NCI-H2029 (cell line): ENCODE measurements around the gene GFRA1.

Experiments
- DNase-seq: peaks from one replicate; lab custom pipeline; 2025; lab: John Stamatoyannopoulos, UW

The GFRA1 gene

GRCh38 chr10:116159197-116159596 lies 113.8 kb downstream of the GFRA1 start:
- no peak for DNase-seq

- no peak for DNase-seq
These were observed 115.0 kb downstream of the GFRA1 start for GRCh38 chr10:116158036-116158435.

- DNase-seq = no peak
These were observed 115.5 kb downstream of the GFRA1 start for GRCh38 chr10:116157485-116157884.

- no peak for DNase-seq
These were observed 116.2 kb downstream of the GFRA1 start for GRCh38 chr10:116156819-116157218.

- no peak for DNase-seq
These were observed 117.8 kb downstream of the GFRA1 start for GRCh38 chr10:116155191-116155590.

GRCh38 chr10:116154651-116155050 lies 118.4 kb downstream of the GFRA1 start:
- DNase-seq = no peak

GRCh38 chr10:116151076-116151475 lies 121.9 kb downstream of the GFRA1 start:
- DNase-seq = no peak

GRCh38 chr10:116150606-116151005 lies 122.4 kb downstream of the GFRA1 start:
- DNase-seq = no peak

GRCh38 chr10:116147147-116147905 lies 125.7 kb downstream of the GFRA1 start:
- no peak for DNase-seq

GRCh38 chr10:116146372-116147140 lies 126.5 kb downstream of the GFRA1 start:
- DNase-seq = no peak

- no peak for DNase-seq
These were observed 129.3 kb downstream of the GFRA1 start for GRCh38 chr10:116143673-116144222.

- DNase-seq = no peak
These were observed 131.2 kb downstream of the GFRA1 start for GRCh38 chr10:116141855-116142254.

GRCh38 chr10:116141246-116141645 lies 131.8 kb downstream of the GFRA1 start:
- DNase-seq = no peak

- no peak for DNase-seq
These were observed 133.1 kb downstream of the GFRA1 start for GRCh38 chr10:116139886-116140285.

- DNase-seq = no peak
These were observed 134.1 kb downstream of the GFRA1 start for GRCh38 chr10:116138897-116139296.

- no peak for DNase-seq
These were observed 136.7 kb downstream of the GFRA1 start for GRCh38 chr10:116136261-116136660.

- no peak for DNase-seq
These were observed 138.7 kb downstream of the GFRA1 start for GRCh38 chr10:116134322-116134721.

- DNase-seq = no peak
These were observed 139.4 kb downstream of the GFRA1 start for GRCh38 chr10:116133634-116134033.

GRCh38 chr10:116132780-116133399 lies 140.1 kb downstream of the GFRA1 start:
- no peak for DNase-seq

- no peak for DNase-seq
These were observed 143.0 kb downstream of the GFRA1 start for GRCh38 chr10:116130006-116130405.

- no peak for DNase-seq
These were observed 145.9 kb downstream of the GFRA1 start for GRCh38 chr10:116126954-116127695.

- DNase-seq = no peak
These were observed 146.8 kb downstream of the GFRA1 start for GRCh38 chr10:116126239-116126638.
